Keratinocyte (primary cell): ENCODE measurements around the gene PLCD1. TPM values are rescaled to one million over a fixed set of nuclear protein-coding genes. Genes with fewer than 3 reads are reported as not detected.

ENCODE experiments used
- DNase-seq: peaks from one replicate; pipeline ENCODE4 v3.0.0-alpha.2; 2011; ENCODE audit warnings: low read depth, missing footprints, low spot score
- FAIRE-seq: peaks from 2 replicates; lab custom pipeline; 2011; peaks lifted over from hg19 to GRCh38; lab: Jason Lieb, UNC
- H2AFZ ChIP-seq: 2 replicates; pipeline ENCODE4 v1.6.0; 2012; ENCODE audit warnings: low read length, control low read depth, inconsistent platforms; ENCODE audit not compliant: control insufficient read depth
- H3K27ac ChIP-seq: 2 replicates; pipeline ENCODE4 v1.5.1; 2011; ENCODE audit warnings: low read length; ENCODE audit not compliant: control insufficient read depth, insufficient read depth
- H3K27me3 ChIP-seq: 3 replicates; pipeline ENCODE4 v1.6.0; 2011; ENCODE audit warnings: low read length; ENCODE audit not compliant: control insufficient read depth, insufficient read depth; ENCODE audit errors: extremely low read depth
- H3K36me3 ChIP-seq, 2 experiments: 2 replicates in 1 of 2; 3 replicates in 1 of 2; pipeline ENCODE4 v1.5.1; 2011; ENCODE audit warnings: low read length in 2 of 2, mild to moderate bottlenecking in 1 of 2; ENCODE audit not compliant: control insufficient read depth in 2 of 2, insufficient read depth in 2 of 2; ENCODE audit errors: extremely low read depth in 1 of 2
- H3K4me1 ChIP-seq: 3 replicates; pipeline ENCODE4 v1.5.1; 2011; ENCODE audit warnings: low read length; ENCODE audit not compliant: control insufficient read depth, insufficient read depth; ENCODE audit errors: extremely low read depth
- H3K4me2 ChIP-seq: 3 replicates; pipeline ENCODE4 v1.6.0; 2011; ENCODE audit warnings: low read depth, low read length; ENCODE audit not compliant: control insufficient read depth, insufficient read depth; ENCODE audit errors: extremely low read depth
- H3K4me3 ChIP-seq, 3 experiments: fragments of 200-600 bp in 1 of 3; sonication (generic) in 1 of 3; 2 replicates in 2 of 3; 3 replicates in 1 of 3; pipeline ENCODE4 v1.5.1; 2011 to 2016; ENCODE audit warnings: low read length in 3 of 3, mild to moderate bottlenecking in 3 of 3, control low read depth in 2 of 3, inconsistent platforms in 1 of 3, low read depth in 1 of 3, mixed read lengths in 1 of 3, mixed run types in 1 of 3, moderate library complexity in 1 of 3; ENCODE audit not compliant: control insufficient read depth in 2 of 3, insufficient read depth in 2 of 3; ENCODE audit errors: extremely low read depth in 1 of 3
- H3K79me2 ChIP-seq: 2 replicates; pipeline ENCODE4 v1.6.0; 2012; ENCODE audit warnings: low read length; ENCODE audit not compliant: control insufficient read depth, insufficient read depth
- H3K9ac ChIP-seq: 3 replicates; pipeline ENCODE4 v1.6.0; 2011; ENCODE audit warnings: low read length; ENCODE audit not compliant: control insufficient read depth, insufficient read depth; ENCODE audit errors: extremely low read depth
- H3K9me1 ChIP-seq: 3 replicates; pipeline ENCODE4 v1.6.0; 2011; ENCODE audit warnings: low read length; ENCODE audit not compliant: control insufficient read depth, insufficient read depth; ENCODE audit errors: extremely low read depth
- H3K9me3 ChIP-seq: 2 replicates; pipeline ENCODE4 v1.5.1; 2012; ENCODE audit warnings: low read depth, low read length; ENCODE audit not compliant: control insufficient read depth
- H4K20me1 ChIP-seq: 3 replicates; pipeline ENCODE4 v1.6.0; 2011; ENCODE audit warnings: low read length; ENCODE audit not compliant: control insufficient read depth, insufficient read depth; ENCODE audit errors: extremely low read depth
- CTCF ChIP-seq, 3 experiments: IDR thresholded peaks in 1 of 3; conservative IDR thresholded peaks in 1 of 3; optimal IDR thresholded peaks in 1 of 3; 2 replicates in 2 of 3; 3 replicates in 1 of 3; pipeline versions ENCODE3 to v1.5.1; 2011; ENCODE audit warnings: low read length in 3 of 3, mild to moderate bottlenecking in 3 of 3, moderate library complexity in 2 of 3, control low read depth in 1 of 3, inconsistent platforms in 1 of 3; ENCODE audit not compliant: insufficient read depth in 2 of 3; ENCODE audit errors: extremely low read depth in 1 of 3
- EZH2 ChIP-seq: IDR thresholded peaks from one replicate; pipeline ENCODE4 v1.6.1; 2012; ENCODE audit warnings: inconsistent platforms, mild to moderate bottlenecking, low read length, moderate library complexity
- dilution Hi-C: fragments of 300-500 bp; cut with MboI; formaldehyde crosslinking; loops from one replicate; pipeline ENCODE4 v1.7.0; 2020; ENCODE audit warnings: low sequenced_read_pairs; ENCODE audit not compliant: extremely low pct_ligation_motif_present
- polyA plus RNA-seq, 5 experiments: library from polyadenylated mRNA; depleted of rRNA in 3 of 5; stranded (reverse) in 3 of 5; stranded (forward) in 1 of 5; unstranded in 1 of 5; fragments of >200 nt; gene quantifications; 1 replicate in 1 of 5; 2 replicates in 3 of 5; 3 replicates in 1 of 5; pipeline versions ENCODE4 v1.2.1 to v1.2.3, GENCODE V29; 2011 to 2012; ENCODE audit warnings: missing spikeins in 2 of 5, low read depth in 1 of 5, low replicate concordance in 1 of 5

The PLCD1 gene
- polyA plus RNA-seq, 1 donor (not counting 4 experiments of a cell fraction or from before 2014, with no cell fraction given), result 26.0 TPM

GRCh38 chr3:37969596-37970100 is 59.8 kb downstream of the PLCD1 start:
- no peaks in the 10 kb centered on the region for H4K20me1 ChIP-seq
- TF ChIP-seq EZH2, result no peak
- TF ChIP-seq CTCF (optimal IDR thresholded peaks at IDR 0.05 in 1 of 3, IDR thresholded peaks at IDR 0.05 in 1 of 3, conservative IDR thresholded peaks at IDR 0.05 in 1 of 3; ENCODE audit: extremely low read depth in 1 of 3, insufficient read depth in 2 of 3, low read length in 3 of 3), result no peak
- dilution Hi-C loops, result no loop called here
- no peaks in the 10 kb centered on the region for H3K27me3 ChIP-seq
- H3K4me1 ChIP-seq, result no peaks in the 10 kb centered on the region
- no peak overlapping the region for H3K9ac ChIP-seq
- H3K27ac ChIP-seq, result no peak overlapping the region
- no peak overlapping the region for H3K4me3 ChIP-seq
- H3K79me2 ChIP-seq, result no peaks in the 10 kb centered on the region
- H2AFZ ChIP-seq, result no peak overlapping the region
- H3K9me1 ChIP-seq, result no peaks in the 10 kb centered on the region
- no peak for FAIRE-seq
- H3K4me2 ChIP-seq, result no peak overlapping the region
- H3K36me3 ChIP-seq, result peaks cover 33 to 46% of the 10 kb centered on the region in 2 experiments
- no peak for DNase-seq
- H3K9me3 ChIP-seq, result no peaks in the 10 kb centered on the region

DNA sequence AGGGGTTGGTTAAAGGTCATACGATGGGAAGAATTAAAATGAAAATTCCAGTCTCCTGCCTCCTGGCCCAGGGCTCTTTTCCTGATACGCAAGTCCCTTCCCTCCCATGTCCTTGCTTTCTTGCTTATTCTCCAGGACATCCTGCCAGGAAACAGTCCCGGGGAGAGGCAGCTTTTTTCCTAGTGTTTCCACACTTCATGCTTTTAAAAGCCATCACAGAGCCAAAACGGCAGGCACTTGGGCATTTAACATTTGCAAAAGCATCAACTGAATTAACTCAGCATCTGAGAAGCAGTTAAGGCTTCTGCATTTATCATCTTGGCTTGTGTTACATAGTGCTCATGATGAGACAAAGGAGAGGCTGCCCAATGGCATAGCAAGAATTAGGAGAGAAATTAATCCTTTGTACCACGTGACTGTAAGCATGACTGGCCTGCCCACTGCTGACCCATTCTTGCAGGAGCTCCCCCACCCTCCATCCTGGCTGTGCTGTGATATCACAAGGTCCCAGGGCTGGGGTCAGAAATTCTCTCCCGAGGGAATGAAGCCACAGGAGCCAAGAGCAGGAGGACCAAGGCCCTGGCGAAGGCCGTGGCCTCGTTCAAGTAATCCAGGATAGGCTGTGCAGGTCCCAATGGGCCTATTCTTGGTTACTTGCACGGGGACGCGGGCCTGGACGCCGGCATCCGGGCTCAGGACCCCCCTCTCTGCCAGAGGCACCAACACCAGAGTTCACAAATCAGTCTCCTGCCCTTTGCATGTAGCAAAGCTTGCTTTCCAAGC is 60.4 kb downstream of the PLCD1 start:
- FAIRE-seq, result no peak

More for the DNA sequence above, 60.4 kb downstream of the PLCD1 start:
- no peaks in the 10 kb centered on the region for H3K9me1 ChIP-seq
- H4K20me1 ChIP-seq, result no peaks in the 10 kb centered on the region
- no peaks in the 10 kb centered on the region for H3K9me3 ChIP-seq
- H3K79me2 ChIP-seq, result no peaks in the 10 kb centered on the region
- H3K4me2 ChIP-seq, result no peak overlapping the region
- peaks cover 33 to 44% of the 10 kb centered on the region in 2 experiments for H3K36me3 ChIP-seq
- dilution Hi-C loops, result no loop called here
- no peaks in the 10 kb centered on the region for H3K4me1 ChIP-seq
- H3K27me3 ChIP-seq, result no peaks in the 10 kb centered on the region
- H3K9ac ChIP-seq, result no peak overlapping the region
- no peak overlapping the region for H2AFZ ChIP-seq
- TF ChIP-seq EZH2 (no peak), CTCF (optimal IDR thresholded peaks at IDR 0.05 in 1 of 3, IDR thresholded peaks at IDR 0.05 in 1 of 3, conservative IDR thresholded peaks at IDR 0.05 in 1 of 3; ENCODE audit: extremely low read depth in 1 of 3, insufficient read depth in 2 of 3, low read length in 3 of 3) (no peak)
- no peak overlapping the region for H3K4me3 ChIP-seq
- H3K27ac ChIP-seq, result no peak overlapping the region
- no peak for DNase-seq
